ENCODE data around the gene TMPRSS4. TPM values are rescaled to one million over a fixed set of nuclear protein-coding genes. Genes with fewer than 3 reads are reported as not detected.
A peak's percentile ranks its signal among the peaks of the same experiment; 100 is the strongest.

Gene TMPRSS4
- total and polyA plus RNA-seq, 2 of the 13 experiments (the other 11 are each of a cell fraction or from before 2014, with no cell fraction given): 0.32 TPM; not detected in 1

DNA sequence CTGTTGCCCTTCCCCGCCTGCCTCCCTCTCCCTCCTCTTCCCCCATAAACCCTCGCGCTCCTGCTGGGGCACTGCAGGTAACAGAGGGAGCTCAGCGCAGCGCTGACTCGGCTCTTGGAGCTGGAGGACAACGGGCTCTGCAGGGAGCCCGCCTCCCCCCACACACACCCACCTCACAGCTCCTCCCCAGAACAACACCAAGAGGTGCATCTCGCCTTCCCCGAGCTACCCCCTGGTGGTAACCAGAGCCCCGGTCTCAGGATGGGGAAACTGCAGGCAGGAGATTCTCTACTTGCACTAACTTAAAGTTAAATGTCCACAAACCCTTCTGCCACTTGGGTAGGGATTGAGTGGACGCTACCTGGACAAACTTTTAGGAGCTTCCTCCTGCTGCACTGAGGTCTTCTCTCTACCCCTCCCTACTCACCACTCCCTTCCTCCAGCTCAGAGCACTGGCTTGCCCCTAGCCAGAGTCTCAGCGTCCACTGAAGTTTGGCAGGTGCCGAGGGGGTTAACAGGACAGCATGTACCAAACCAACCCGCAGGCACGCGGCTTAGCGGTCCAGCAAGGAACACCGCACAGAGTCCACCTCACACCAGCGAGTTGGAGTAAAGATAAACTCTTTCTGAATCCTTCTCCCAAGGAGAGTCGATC is 79.8 kb downstream of the TMPRSS4 start:
- ATAC-seq (peak; percentile 41), FAIRE-seq (no peak), DNase-seq (ENCODE audit: low spot score) (no peak)
- Histone ChIP-seq H3K4me1 (ENCODE audit: insufficient read depth, low read length) (peaks cover 26% of the 10 kb centered on the region), H3K9ac (ENCODE audit: insufficient read depth, low read depth, low read length) (no peak overlapping the region), H3K36me3 (replicated peaks in 1 of 2; ENCODE audit: control insufficient read depth in 1 of 2, insufficient read depth in 2 of 2, low read length in 2 of 2) (no peaks in the 10 kb centered on the region), H3K9me3 (ENCODE audit: low read length) (no peaks in the 10 kb centered on the region), H4K20me1 (ENCODE audit: insufficient read depth, low read length) (no peaks in the 10 kb centered on the region), H2AFZ (ENCODE audit: low read length) (no peak overlapping the region), H3K4me3 (replicated peaks in 1 of 3; ENCODE audit: insufficient read depth in 1 of 3, low read depth in 2 of 3, low read length in 3 of 3) (peak overlapping the region in 1 of 3 experiments; percentile 33; a peak in 1 of 6 replicates), H3K27ac (ENCODE audit: extremely low read length, insufficient read depth, low read length) (no peak overlapping the region), H3K4me2 (ENCODE audit: low read depth, low read length) (peak overlapping the region; percentile 37), H3K79me2 (ENCODE audit: insufficient read depth, low read length) (no peaks in the 10 kb centered on the region), H3K27me3 (ENCODE audit: control insufficient read depth in 1 of 2, insufficient read depth in 2 of 2, low read length in 2 of 2) (peaks cover 27 to 95% of the 10 kb centered on the region in 2 experiments)
- intact Hi-C loops (cut with micrococcal nuclease; ENCODE audit: unreplicated experiment): no loop called here
- WGBS (ENCODE audit: low lambda C conversion rate): 3% methylated on average over 11 of the region's 21 CpGs
- TF ChIP-seq ZNF652 (CRISPR knock-in tag; IDR thresholded peaks at IDR 0.05; ENCODE audit: borderline replicate concordance, low read depth) (peak; percentile 86), BORCS8-MEF2B (CRISPR knock-in tag; IDR thresholded peaks at IDR 0.05) (no peak), ZNF460 (CRISPR knock-in tag; IDR thresholded peaks at IDR 0.05; ENCODE audit: borderline replicate concordance) (peak; percentile 80), ZNF143 (CRISPR knock-in tag; IDR thresholded peaks at IDR 0.05) (peak; percentile 66), BRD4 (CRISPR knock-in tag; IDR thresholded peaks at IDR 0.05) (no peak), ZNF446 (CRISPR knock-in tag; IDR thresholded peaks at IDR 0.05) (no peak)
- TF ChIP-seq, protein P1, sequence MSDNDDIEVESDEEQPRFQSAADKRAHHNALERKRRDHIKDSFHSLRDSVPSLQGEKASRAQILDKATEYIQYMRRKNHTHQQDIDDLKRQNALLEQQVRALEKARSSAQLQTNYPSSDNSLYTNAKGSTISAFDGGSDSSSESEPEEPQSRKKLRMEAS (IDR thresholded peaks at IDR 0.05): 0 out of 2 replicates have a peak, but pooled peaks have one; percentile 34
- TF ChIP-seq, protein P2, sequence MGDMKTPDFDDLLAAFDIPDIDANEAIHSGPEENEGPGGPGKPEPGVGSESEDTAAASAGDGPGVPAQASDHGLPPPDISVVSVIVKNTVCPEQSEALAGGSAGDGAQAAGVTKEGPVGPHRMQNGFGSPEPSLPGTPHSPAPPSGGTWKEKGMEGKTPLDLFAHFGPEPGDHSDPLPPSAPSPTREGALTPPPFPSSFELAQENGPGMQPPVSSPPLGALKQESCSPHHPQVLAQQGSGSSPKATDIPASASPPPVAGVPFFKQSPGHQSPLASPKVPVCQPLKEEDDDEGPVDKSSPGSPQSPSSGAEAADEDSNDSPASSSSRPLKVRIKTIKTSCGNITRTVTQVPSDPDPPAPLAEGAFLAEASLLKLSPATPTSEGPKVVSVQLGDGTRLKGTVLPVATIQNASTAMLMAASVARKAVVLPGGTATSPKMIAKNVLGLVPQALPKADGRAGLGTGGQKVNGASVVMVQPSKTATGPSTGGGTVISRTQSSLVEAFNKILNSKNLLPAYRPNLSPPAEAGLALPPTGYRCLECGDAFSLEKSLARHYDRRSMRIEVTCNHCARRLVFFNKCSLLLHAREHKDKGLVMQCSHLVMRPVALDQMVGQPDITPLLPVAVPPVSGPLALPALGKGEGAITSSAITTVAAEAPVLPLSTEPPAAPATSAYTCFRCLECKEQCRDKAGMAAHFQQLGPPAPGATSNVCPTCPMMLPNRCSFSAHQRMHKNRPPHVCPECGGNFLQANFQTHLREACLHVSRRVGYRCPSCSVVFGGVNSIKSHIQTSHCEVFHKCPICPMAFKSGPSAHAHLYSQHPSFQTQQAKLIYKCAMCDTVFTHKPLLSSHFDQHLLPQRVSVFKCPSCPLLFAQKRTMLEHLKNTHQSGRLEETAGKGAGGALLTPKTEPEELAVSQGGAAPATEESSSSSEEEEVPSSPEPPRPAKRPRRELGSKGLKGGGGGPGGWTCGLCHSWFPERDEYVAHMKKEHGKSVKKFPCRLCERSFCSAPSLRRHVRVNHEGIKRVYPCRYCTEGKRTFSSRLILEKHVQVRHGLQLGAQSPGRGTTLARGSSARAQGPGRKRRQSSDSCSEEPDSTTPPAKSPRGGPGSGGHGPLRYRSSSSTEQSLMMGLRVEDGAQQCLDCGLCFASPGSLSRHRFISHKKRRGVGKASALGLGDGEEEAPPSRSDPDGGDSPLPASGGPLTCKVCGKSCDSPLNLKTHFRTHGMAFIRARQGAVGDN (CRISPR knock-in tag; IDR thresholded peaks at IDR 0.05): peak; percentile 25
- TF ChIP-seq, protein P3, sequence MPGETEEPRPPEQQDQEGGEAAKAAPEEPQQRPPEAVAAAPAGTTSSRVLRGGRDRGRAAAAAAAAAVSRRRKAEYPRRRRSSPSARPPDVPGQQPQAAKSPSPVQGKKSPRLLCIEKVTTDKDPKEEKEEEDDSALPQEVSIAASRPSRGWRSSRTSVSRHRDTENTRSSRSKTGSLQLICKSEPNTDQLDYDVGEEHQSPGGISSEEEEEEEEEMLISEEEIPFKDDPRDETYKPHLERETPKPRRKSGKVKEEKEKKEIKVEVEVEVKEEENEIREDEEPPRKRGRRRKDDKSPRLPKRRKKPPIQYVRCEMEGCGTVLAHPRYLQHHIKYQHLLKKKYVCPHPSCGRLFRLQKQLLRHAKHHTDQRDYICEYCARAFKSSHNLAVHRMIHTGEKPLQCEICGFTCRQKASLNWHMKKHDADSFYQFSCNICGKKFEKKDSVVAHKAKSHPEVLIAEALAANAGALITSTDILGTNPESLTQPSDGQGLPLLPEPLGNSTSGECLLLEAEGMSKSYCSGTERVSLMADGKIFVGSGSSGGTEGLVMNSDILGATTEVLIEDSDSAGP (CRISPR knock-in tag; IDR thresholded peaks at IDR 0.05; ENCODE audit: borderline replicate concordance): 0 out of 2 replicates have a peak, but pooled peaks have one; percentile 19
- CTCF ChIA-PET (ENCODE audit: low intra/inter-chr PET ratio, low total read pairs): no interaction called here
- no TSS peak for BruUV-seq (replicated peaks)
- POLR2A ChIA-PET: interaction anchor here (0.6 kb wide), 1 partner anchor 38 kb away, joined by 3 read pairs; no protein-coding TSS in a partner anchor
- in situ Hi-C loops (cut with HindIII; ENCODE audit: extremely low pct_ligation_motif_present, low pct_unique_long_range_greater_than_20kb): no loop called here

All from HepG2 (cell line).